Smooth muscle cell (in vitro differentiated cells): ENCODE data around the gene SMARCA4. TPM values are rescaled to one million over a fixed set of nuclear protein-coding genes. Genes with fewer than 3 reads are reported as not detected.
A peak's percentile ranks its signal among the peaks of the same experiment; 100 is the strongest.

ENCODE experiments used
- DNase-seq: peaks from one replicate; lab custom pipeline; 2025; ENCODE audit not compliant: unreplicated experiment; lab: John Stamatoyannopoulos, UW
- H2AFZ ChIP-seq: fragments of 200-600 bp; sonication (generic); 2 replicates; pipeline ENCODE4 v1.6.0; 2016; ENCODE audit warnings: antibody characterized with exemption, low read depth, mild to moderate bottlenecking
- H3F3A ChIP-seq: fragments of 200-600 bp; sonication (generic); 2 replicates; pipeline ENCODE4 v1.6.0; 2017; ENCODE audit warnings: antibody characterized with exemption, low read depth
- H3K27ac ChIP-seq: fragments of 200-600 bp; sonication (generic); 2 replicates; pipeline ENCODE4 v1.5.1; 2016; ENCODE audit warnings: low read depth, mild to moderate bottlenecking
- H3K27me3 ChIP-seq: fragments of 200-600 bp; sonication (generic); 2 replicates; pipeline ENCODE4 v1.6.1; 2016; ENCODE audit warnings: low read depth, mild to moderate bottlenecking
- H3K36me3 ChIP-seq: fragments of 200-600 bp; sonication (generic); 2 replicates; pipeline ENCODE4 v1.5.1; 2016; ENCODE audit warnings: low read depth
- H3K4me1 ChIP-seq: fragments of 200-600 bp; sonication (generic); 2 replicates; pipeline ENCODE4 v1.5.1; 2016; ENCODE audit warnings: low read depth
- H3K4me2 ChIP-seq: fragments of 200-600 bp; sonication (generic); 2 replicates; pipeline ENCODE4 v1.6.0; 2016; ENCODE audit warnings: mild to moderate bottlenecking
- H3K4me3 ChIP-seq: fragments of 200-600 bp; sonication (generic); 2 replicates; pipeline ENCODE4 v1.5.1; 2016; ENCODE audit warnings: mild to moderate bottlenecking
- H3K79me2 ChIP-seq: fragments of 200-600 bp; sonication (generic); 2 replicates; pipeline ENCODE4 v1.6.0; 2016; ENCODE audit warnings: low read depth, mild to moderate bottlenecking
- H3K9ac ChIP-seq: fragments of 200-600 bp; sonication (generic); 2 replicates; pipeline ENCODE4 v1.6.0; 2016; ENCODE audit warnings: low read depth
- H3K9me3 ChIP-seq: fragments of 200-600 bp; sonication (generic); replicated peaks from 2 replicates; pipeline ENCODE4 v1.5.1; 2016; ENCODE audit warnings: low read depth
- H4K20me1 ChIP-seq: fragments of 200-600 bp; sonication (generic); 2 replicates; pipeline ENCODE4 v1.6.0; 2016; ENCODE audit warnings: low read depth
- CTCF ChIP-seq: fragments of 200-600 bp; sonication (generic); IDR thresholded peaks from 2 replicates; pipeline ENCODE4 v1.5.1; 2017; ENCODE audit warnings: borderline replicate concordance, mild to moderate bottlenecking, antibody characterized with exemption; ENCODE audit not compliant: insufficient read depth, poor library complexity, severe bottlenecking
- WGBS: methylation state at CpG from one replicate; pipeline ENCODE4 v1.1.7; 2016; ENCODE audit warnings: low lambda C conversion rate; 5-methylcytosine and 5-hydroxymethylcytosine counted together
- polyA plus RNA-seq: library from polyadenylated mRNA; unstranded; fragments of >200 nt; fragmentation: Nextera tagmentation; extraction: Ambion mirVana; gene quantifications from 2 replicates; pipeline ENCODE4 v1.2.1, GENCODE V29; 2016
- total RNA-seq: library from RNA; depleted of rRNA; stranded (reverse); fragments of >200 nt; gene quantifications from 2 replicates; pipeline ENCODE4 v1.2.3, GENCODE V29; 2014

SMARCA4 gene
- total and polyA plus RNA-seq, 2 experiments from 2014 or later, result 59.6 to 100 TPM

DNA sequence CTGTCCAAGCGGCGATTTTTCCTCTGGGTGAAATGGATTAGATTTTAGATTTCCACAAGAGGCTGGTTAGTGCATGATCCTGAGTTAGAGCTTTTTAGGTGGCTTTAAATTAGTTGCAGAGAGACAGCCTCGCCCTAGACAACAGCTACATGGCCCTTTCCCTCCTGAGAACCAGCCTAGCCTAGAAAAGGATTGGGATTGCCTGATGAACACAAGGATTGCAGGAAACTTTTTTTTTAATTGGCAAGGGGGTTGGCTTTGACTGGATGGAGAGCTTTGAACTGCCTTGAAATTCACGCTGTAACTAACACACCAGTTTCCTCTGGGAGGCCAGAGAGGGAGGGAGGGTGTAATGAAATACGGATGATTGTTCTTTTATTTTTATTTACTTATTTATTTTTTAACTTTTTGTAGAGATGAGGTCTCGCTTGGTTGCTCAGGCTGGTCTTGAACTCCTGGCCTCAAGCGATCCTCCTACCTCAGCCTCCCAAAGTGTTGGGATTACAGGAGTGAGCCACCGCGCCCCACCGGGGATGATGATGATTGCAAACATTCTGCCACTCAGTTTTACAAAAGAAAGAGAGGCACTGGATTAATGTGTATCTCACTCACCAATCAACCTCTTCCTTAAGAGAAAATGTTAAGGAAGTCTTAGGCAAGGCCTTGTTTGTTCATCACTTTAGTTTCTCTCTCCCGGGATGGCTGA is 130.3 kb downstream of the SMARCA4 start:
- TF ChIP-seq CTCF, result no peak

GRCh38 chr19:11091703-11092153 is 130.9 kb downstream of the SMARCA4 start:
- 2% methylated on average over 8 of the region's 8 CpGs for WGBS
- Histone ChIP-seq H2AFZ (no peak overlapping the region), H3F3A (peaks cover 12% of the 10 kb centered on the region), H3K27me3 (no peaks in the 10 kb centered on the region), H3K4me1 (peaks cover 19% of the 10 kb centered on the region), H4K20me1 (peaks cover 63% of the 10 kb centered on the region), H3K9ac (peak overlapping the region; percentile 99), H3K27ac (peak overlapping the region; percentile 98), H3K9me3 (no peaks in the 10 kb centered on the region), H3K79me2 (peaks cover 74% of the 10 kb centered on the region), H3K4me3 (peak overlapping the region; percentile 87), H3K4me2 (peak overlapping the region; percentile 100), H3K36me3 (no peaks in the 10 kb centered on the region)
- no peak for TF ChIP-seq CTCF
- DNase-seq, result peak; percentile 14

More for the DNA sequence above, 130.3 kb downstream of the SMARCA4 start:
- 9% methylated on average over 11 of the region's 11 CpGs for WGBS
- H2AFZ ChIP-seq, result no peak overlapping the region
- no peaks in the 10 kb centered on the region for H3K27me3 ChIP-seq
- H3K4me2 ChIP-seq, result peak overlapping the region; percentile 100
- DNase-seq, result no peak
- H3K9ac ChIP-seq, result peak overlapping the region; percentile 99
- H3K36me3 ChIP-seq, result no peaks in the 10 kb centered on the region
- H3K4me1 ChIP-seq, result peaks cover 19% of the 10 kb centered on the region
- peak overlapping the region; percentile 87 for H3K4me3 ChIP-seq
- H4K20me1 ChIP-seq, result peaks cover 58% of the 10 kb centered on the region
- peaks cover 68% of the 10 kb centered on the region for H3K79me2 ChIP-seq
- peak overlapping the region; percentile 98 for H3K27ac ChIP-seq
- H3F3A ChIP-seq, result peaks cover 12% of the 10 kb centered on the region
- no peaks in the 10 kb centered on the region for H3K9me3 ChIP-seq

DNA sequence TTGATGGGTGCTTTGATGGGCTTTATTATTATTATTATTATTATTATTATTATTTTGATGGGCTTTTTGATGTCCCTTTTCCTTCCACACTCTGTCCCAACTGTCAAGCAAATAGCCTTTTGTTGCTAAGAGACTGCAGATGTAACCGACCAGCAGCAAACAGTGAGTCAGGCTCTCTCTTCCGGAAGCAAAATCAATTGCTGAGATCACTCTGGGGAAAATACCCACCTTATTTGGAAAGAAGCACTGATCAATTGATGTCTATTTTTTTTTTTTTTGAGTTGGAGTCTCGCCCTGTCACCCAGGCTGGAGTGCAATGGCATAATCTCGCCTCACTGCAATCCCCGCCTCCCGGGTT is 131.3 kb downstream of the SMARCA4 start:
- no peak for DNase-seq
- peak overlapping the region; percentile 98 for H3K27ac ChIP-seq
- H3F3A ChIP-seq, result peaks cover 12% of the 10 kb centered on the region
- peaks cover 78% of the 10 kb centered on the region for H3K79me2 ChIP-seq
- H3K9ac ChIP-seq, result peak overlapping the region; percentile 99
- no peaks in the 10 kb centered on the region for H3K36me3 ChIP-seq
- TF ChIP-seq CTCF, result no peak
- peak overlapping the region; percentile 87 for H3K4me3 ChIP-seq
- WGBS, result 40% methylated on average over 6 of the region's 6 CpGs
- no peak overlapping the region for H2AFZ ChIP-seq
- H3K4me1 ChIP-seq, result peaks cover 19% of the 10 kb centered on the region
- peaks cover 68% of the 10 kb centered on the region for H4K20me1 ChIP-seq
- no peaks in the 10 kb centered on the region for H3K27me3 ChIP-seq
- peak overlapping the region; percentile 100 for H3K4me2 ChIP-seq
- no peaks in the 10 kb centered on the region for H3K9me3 ChIP-seq

GRCh38 chr19:11093689-11094238 is 132.9 kb downstream of the SMARCA4 start:
- DNase-seq, result no peak
- Histone ChIP-seq H3K79me2 (peaks cover 94% of the 10 kb centered on the region), H4K20me1 (peaks cover 84% of the 10 kb centered on the region), H3K9me3 (no peaks in the 10 kb centered on the region), H3K27ac (peak overlapping the region; percentile 98), H2AFZ (no peak overlapping the region), H3K36me3 (peaks cover 2% of the 10 kb centered on the region), H3F3A (peaks cover 9% of the 10 kb centered on the region), H3K4me3 (no peak overlapping the region), H3K27me3 (no peaks in the 10 kb centered on the region), H3K9ac (no peak overlapping the region), H3K4me2 (no peak overlapping the region), H3K4me1 (peaks cover 13% of the 10 kb centered on the region)
- WGBS, result 91% methylated on average over 15 of the region's 15 CpGs
- TF ChIP-seq CTCF, result no peak
